Ascending aorta (tissue), 2 donors: Measurements from ENCODE around the gene RBM33. TPM values are rescaled to one million over a fixed set of nuclear protein-coding genes. Genes with fewer than 3 reads are reported as not detected.

Experiments
- DNase-seq, 2 donors: peaks; one replicate each; pipeline ENCODE4 v3.0.0-alpha.2; 2019; ENCODE audit warnings: low spot score in 2 of 2
- H3K27ac ChIP-seq, 2 donors: fragments of 200-600 bp; sonication (generic); one replicate each; pipeline ENCODE4 v1.5.1; 2016 to 2017; ENCODE audit warnings: mild to moderate bottlenecking in 1 of 2
- H3K27me3 ChIP-seq: fragments of 200-600 bp; sonication (generic); one replicate; pipeline ENCODE4 v1.5.1; 2017
- H3K36me3 ChIP-seq, 2 donors: fragments of 200-600 bp; sonication (generic); one replicate each; pipeline ENCODE4 v1.5.1; 2016
- H3K4me1 ChIP-seq, 2 donors: fragments of 200-600 bp; sonication (generic); one replicate each; pipeline ENCODE4 v1.5.1; 2016 to 2017; ENCODE audit warnings: mild to moderate bottlenecking in 1 of 2
- H3K4me3 ChIP-seq, 2 donors: fragments of 200-600 bp; sonication (generic); one replicate each; pipeline ENCODE4 v1.5.1; 2016 to 2017; ENCODE audit warnings: mild to moderate bottlenecking in 1 of 2
- H3K9me3 ChIP-seq, 2 donors: fragments of 200-600 bp; sonication (generic); one replicate each; pipeline ENCODE4 v1.5.1; 2016
- intact Hi-C: fragments of 100-400 bp; cut with DNase I; formaldehyde crosslinking; loops from one replicate; pipeline ENCODE4 v1.15.1; 2023
- total RNA-seq: library from RNA; depleted of rRNA; stranded (reverse); fragments of >200 nt; gene quantifications from one replicate; pipeline ENCODE4 v1.1.0, GENCODE V29; 2016
- TF ChIP-seq, protein P1 (sequence below), 3 experiments: fragments of 200-600 bp in 2 of 3; fragments of 450-650 bp in 1 of 3; sonication (generic) in 2 of 3; IDR thresholded peaks; one replicate each; pipeline ENCODE4 v1.5.1; 2016 to 2019; ENCODE audit warnings: antibody characterized with exemption in 3 of 3, mild to moderate bottlenecking in 1 of 3, moderate library complexity in 1 of 3

Gene RBM33
- total RNA-seq, 1 donor from 2014 or later, result 44.2 TPM

DNA sequence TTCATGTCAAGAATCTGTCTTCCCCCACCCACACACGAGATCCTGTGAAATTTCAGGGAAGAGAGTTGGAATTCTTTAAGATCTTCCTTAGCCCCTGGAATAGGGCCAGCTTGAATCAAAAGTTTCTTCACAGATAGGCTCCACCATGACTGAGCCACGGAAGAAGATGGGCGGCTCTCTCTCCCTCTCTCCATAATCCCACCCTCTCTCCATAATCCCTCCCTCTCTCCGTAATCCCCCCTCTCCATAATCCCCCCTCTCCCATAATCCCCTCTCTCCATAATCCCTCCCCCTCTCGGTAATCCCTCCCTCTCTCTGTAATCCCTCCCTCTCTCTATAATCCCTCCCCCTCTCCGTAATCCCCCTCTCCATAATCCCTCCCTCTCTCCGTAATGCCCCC, 147.4 kb downstream of the RBM33 start:
- intact Hi-C loops, result no loop called here
- Histone ChIP-seq H3K36me3 (no peaks in the 10 kb centered on the region), H3K27ac (no peak overlapping the region), H3K4me3 (no peak overlapping the region), H3K4me1 (peaks cover 0 to 3% of the 10 kb centered on the region in 2 donors), H3K9me3 (no peaks in the 10 kb centered on the region), H3K27me3 (no peaks in the 10 kb centered on the region)
- no peak for DNase-seq
- TF ChIP-seq, protein P1, sequence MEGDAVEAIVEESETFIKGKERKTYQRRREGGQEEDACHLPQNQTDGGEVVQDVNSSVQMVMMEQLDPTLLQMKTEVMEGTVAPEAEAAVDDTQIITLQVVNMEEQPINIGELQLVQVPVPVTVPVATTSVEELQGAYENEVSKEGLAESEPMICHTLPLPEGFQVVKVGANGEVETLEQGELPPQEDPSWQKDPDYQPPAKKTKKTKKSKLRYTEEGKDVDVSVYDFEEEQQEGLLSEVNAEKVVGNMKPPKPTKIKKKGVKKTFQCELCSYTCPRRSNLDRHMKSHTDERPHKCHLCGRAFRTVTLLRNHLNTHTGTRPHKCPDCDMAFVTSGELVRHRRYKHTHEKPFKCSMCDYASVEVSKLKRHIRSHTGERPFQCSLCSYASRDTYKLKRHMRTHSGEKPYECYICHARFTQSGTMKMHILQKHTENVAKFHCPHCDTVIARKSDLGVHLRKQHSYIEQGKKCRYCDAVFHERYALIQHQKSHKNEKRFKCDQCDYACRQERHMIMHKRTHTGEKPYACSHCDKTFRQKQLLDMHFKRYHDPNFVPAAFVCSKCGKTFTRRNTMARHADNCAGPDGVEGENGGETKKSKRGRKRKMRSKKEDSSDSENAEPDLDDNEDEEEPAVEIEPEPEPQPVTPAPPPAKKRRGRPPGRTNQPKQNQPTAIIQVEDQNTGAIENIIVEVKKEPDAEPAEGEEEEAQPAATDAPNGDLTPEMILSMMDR (IDR thresholded peaks at IDR 0.05), result no peak

- Histone ChIP-seq H3K36me3 (no peaks in the 10 kb centered on the region), H3K27ac (no peak overlapping the region), H3K4me1 (no peaks in the 10 kb centered on the region), H3K27me3 (no peaks in the 10 kb centered on the region), H3K9me3 (no peaks in the 10 kb centered on the region), H3K4me3 (no peak overlapping the region)
- no peak for DNase-seq
- intact Hi-C loops, result no loop called here
- TF ChIP-seq, protein P1 (IDR thresholded peaks at IDR 0.05), result no peak
Observed at GRCh38 chr7:155792315-155792960, 148.0 kb downstream of the RBM33 start.

DNA sequence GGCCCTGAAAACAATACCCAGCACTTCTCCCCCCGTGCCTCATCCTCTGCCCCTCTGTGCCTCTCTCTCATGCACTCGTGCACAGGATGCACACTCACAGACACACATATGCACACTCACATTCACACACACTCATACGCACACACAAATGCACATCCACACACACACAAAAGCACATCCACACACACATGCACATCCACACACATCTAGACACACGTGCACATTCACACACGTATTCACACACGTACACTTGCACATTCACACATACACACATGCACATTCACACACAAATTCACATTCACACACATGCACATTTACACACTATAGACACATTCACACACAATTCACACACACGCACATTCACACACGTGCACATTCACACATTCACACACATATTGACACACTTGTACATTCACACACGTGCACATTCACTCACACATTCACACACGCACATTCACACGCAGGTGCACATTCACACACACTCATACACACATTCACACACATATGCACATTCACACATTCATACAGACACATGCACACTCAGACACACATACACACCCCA, 148.6 kb downstream of the RBM33 start:
- Histone ChIP-seq H3K9me3 (no peaks in the 10 kb centered on the region), H3K4me1 (no peaks in the 10 kb centered on the region), H3K27me3 (no peaks in the 10 kb centered on the region), H3K36me3 (no peaks in the 10 kb centered on the region), H3K27ac (no peak overlapping the region), H3K4me3 (no peak overlapping the region)
- intact Hi-C loops, result no loop called here
- TF ChIP-seq, protein P1 (IDR thresholded peaks at IDR 0.05), result no peak
- DNase-seq, result no peak

DNA sequence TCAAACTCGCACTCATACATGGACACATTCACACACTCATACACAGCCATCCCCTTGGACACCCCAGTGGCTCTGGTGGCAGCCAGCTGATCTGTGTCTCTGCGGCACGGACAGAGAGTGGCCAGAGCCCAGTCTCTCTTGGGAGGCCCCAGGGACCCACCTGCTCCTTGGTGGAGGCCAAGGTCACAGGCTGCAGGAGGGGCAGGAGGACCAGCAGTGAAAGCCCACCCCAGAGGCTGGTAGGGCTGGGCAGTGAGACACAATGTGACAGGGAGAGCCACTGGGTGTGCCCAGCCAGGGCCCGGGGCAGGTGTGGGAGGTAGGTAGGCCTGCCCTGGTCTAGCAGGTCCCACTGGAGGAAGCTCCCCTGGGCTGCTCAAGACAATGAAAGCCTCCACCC, 149.3 kb downstream of the RBM33 start:
- no peak for DNase-seq
- H3K36me3 ChIP-seq, result no peaks in the 10 kb centered on the region
- H3K4me3 ChIP-seq, result no peak overlapping the region
- TF ChIP-seq, protein P1 (IDR thresholded peaks at IDR 0.05), result no peak
- no peaks in the 10 kb centered on the region for H3K9me3 ChIP-seq
- intact Hi-C loops, result no loop called here
- no peaks in the 10 kb centered on the region for H3K27me3 ChIP-seq
- H3K27ac ChIP-seq, result no peak overlapping the region
- H3K4me1 ChIP-seq, result no peaks in the 10 kb centered on the region

- intact Hi-C loops, result no loop called here
- no peaks in the 10 kb centered on the region for H3K27me3 ChIP-seq
- H3K4me1 ChIP-seq, result no peaks in the 10 kb centered on the region
- no peak for DNase-seq
- TF ChIP-seq, protein P1 (IDR thresholded peaks at IDR 0.05), result no peak
- H3K4me3 ChIP-seq, result no peak overlapping the region
- no peak overlapping the region for H3K27ac ChIP-seq
- no peaks in the 10 kb centered on the region for H3K9me3 ChIP-seq
- H3K36me3 ChIP-seq, result no peaks in the 10 kb centered on the region
Observed at GRCh38 chr7:155794196-155794595, 149.7 kb downstream of the RBM33 start.
